ENCODE results near the gene CHD8. TPM values are rescaled to one million over a fixed set of nuclear protein-coding genes. Genes with fewer than 3 reads are reported as not detected.

CHD8 gene
- total RNA-seq, 4 donors from 2014 or later = 46.9 to 60.5 (median 53.1) TPM

- no peak for TF ChIP-seq CTCF (IDR thresholded peaks at IDR 0.05; ENCODE audit: low read depth)
These were observed 24.8 kb downstream of the CHD8 start for GRCh38 chr14:21431126-21431525.

- TF ChIP-seq CTCF (IDR thresholded peaks at IDR 0.05; ENCODE audit: low read depth) = no peak
These were observed 27.0 kb downstream of the CHD8 start for GRCh38 chr14:21428930-21429329.

GRCh38 chr14:21426692-21427091 is 29.2 kb downstream of the CHD8 start:
- no peak for TF ChIP-seq CTCF (IDR thresholded peaks at IDR 0.05; ENCODE audit: low read depth)

GRCh38 chr14:21419528-21419927 is 36.4 kb downstream of the CHD8 start:
- no peak for TF ChIP-seq CTCF (IDR thresholded peaks at IDR 0.05; ENCODE audit: low read depth)

GRCh38 chr14:21415329-21415728 is 40.6 kb downstream of the CHD8 start:
- TF ChIP-seq CTCF (IDR thresholded peaks at IDR 0.05; ENCODE audit: low read depth) = no peak

GRCh38 chr14:21414137-21414631 is 41.7 kb downstream of the CHD8 start:
- TF ChIP-seq CTCF (IDR thresholded peaks at IDR 0.05; ENCODE audit: low read depth) = no peak

- TF ChIP-seq CTCF (IDR thresholded peaks at IDR 0.05; ENCODE audit: low read depth) = no peak
These were observed 47.8 kb downstream of the CHD8 start for GRCh38 chr14:21408147-21408546.

Data from subcutaneous adipose tissue (tissue), 4 donors.